HCT116 (cell line): ENCODE results near the gene CDRT15L2. TPM values are rescaled to one million over a fixed set of nuclear protein-coding genes. Genes with fewer than 3 reads are reported as not detected.
"Not testable (repeated sequence)": the region's sequence is repeated elsewhere in the genome, so short reads cannot be mapped to it uniquely, and the experiment has no call there.

Experiments used
- ATAC-seq: fragments of 200-7000 bp; cut with Tn5 transposase; 2 replicates; pipeline ENCODE4 v1.9.1; 2020; ENCODE audit warnings: mild to moderate bottlenecking, moderate library complexity
- BruUV-seq: library from RNA; stranded (reverse); fragments of 400-500 nt; replicated peaks from 2 replicates; lab custom pipeline; 2021; lab: Mats Ljungman, UMichigan
- CTCF ChIA-PET: fragments of 300-600 bp; sonication (Branson Sonifier 250); formaldehyde crosslinking; loops from one replicate; lab custom pipeline; 2021; ENCODE audit warnings: antibody characterized with exemption; lab: Charles Lee
- POLR2A ChIA-PET: fragments of 300-600, 350-600 bp; sonication (Branson Sonifier 250); formaldehyde crosslinking; loops from one replicate; lab custom pipeline; 2021; ENCODE audit warnings: antibody characterized with exemption; lab: Charles Lee
- RAD21 ChIA-PET, 2 experiments: fragments of 300-600 bp; sonication (Branson Sonifier 250); formaldehyde crosslinking; loops; one replicate each; lab custom pipeline; 2023; ENCODE audit warnings: low total read pairs in 2 of 2; ENCODE audit not compliant: uncharacterized antibody in 2 of 2, unreplicated experiment in 2 of 2, low non-redundant PET in 1 of 2; lab: Charles Lee
- DNase-seq: peaks from one replicate; pipeline ENCODE4 v3.0.0-alpha.2; 2010; ENCODE audit warnings: low read depth, low spot score
- H2AFZ ChIP-seq: fragments of 200-600 bp; shearing (Covaris generic), sonication (generic); 2 replicates; pipeline ENCODE4 v1.6.1; 2017; ENCODE audit warnings: low read depth, mixed run types, mixed read lengths, antibody characterized with exemption, low read length; ENCODE audit not compliant: poor library complexity, severe bottlenecking
- H3K27ac ChIP-seq: 2 replicates; pipeline ENCODE4 v1.5.1; 2012; ENCODE audit warnings: low read depth, low read length
- H3K27me3 ChIP-seq: fragments of 200-600 bp; sonication (generic); 2 replicates; pipeline ENCODE4 v1.6.1; 2016; ENCODE audit warnings: mixed run types, low read length, mixed read lengths; ENCODE audit not compliant: insufficient read depth
- H3K36me3 ChIP-seq, 2 experiments: fragments of 200-500 bp in 1 of 2; fragments of 200-600 bp in 1 of 2; sonication (Bioruptor generic) in 1 of 2; sonication (generic) in 1 of 2; 2 replicates each; pipeline versions ENCODE4 v1.5.1 to v1.6.1; 2014 to 2016; ENCODE audit warnings: low read length in 2 of 2, inconsistent platforms in 1 of 2, mixed read lengths in 1 of 2, mixed run types in 1 of 2; ENCODE audit not compliant: insufficient read depth in 2 of 2, control insufficient read depth in 1 of 2
- H3K4me1 ChIP-seq, 2 experiments: fragments of 200-600 bp in 1 of 2; sonication (generic) in 1 of 2; 2 replicates each; pipeline versions ENCODE4 v1.5.1 to v1.6.1; 2012 to 2017; ENCODE audit warnings: low read length in 2 of 2, inconsistent platforms in 1 of 2, mild to moderate bottlenecking in 1 of 2, mixed read lengths in 1 of 2, mixed run types in 1 of 2, moderate library complexity in 1 of 2; ENCODE audit not compliant: insufficient read depth in 2 of 2, control insufficient read depth in 1 of 2
- H3K4me2 ChIP-seq: fragments of 200-600 bp; sonication (generic); 2 replicates; pipeline ENCODE4 v1.6.1; 2017; ENCODE audit warnings: mixed run types, low read length, mixed read lengths
- H3K4me3 ChIP-seq, 2 experiments: fragments of 200-600 bp in 1 of 2; sonication (generic) in 1 of 2; replicated peaks in 1 of 2; 2 replicates each; pipeline ENCODE4 v1.5.1; 2011 to 2016; ENCODE audit warnings: low read length in 2 of 2, control low read depth in 1 of 2, low read depth in 1 of 2, mild to moderate bottlenecking in 1 of 2, mixed read lengths in 1 of 2, mixed run types in 1 of 2
- H3K79me2 ChIP-seq: fragments of 200-600 bp; sonication (generic); 2 replicates; pipeline ENCODE4 v1.6.1; 2017; ENCODE audit warnings: mild to moderate bottlenecking, mixed run types, low read length, moderate library complexity, mixed read lengths; ENCODE audit not compliant: insufficient read depth
- H3K9ac ChIP-seq: fragments of 200-600 bp; sonication (generic); 2 replicates; pipeline ENCODE4 v1.6.1; 2016; ENCODE audit warnings: low read length, mixed read lengths
- H3K9me2 ChIP-seq: fragments of 200-600 bp; sonication (generic), shearing (Covaris generic); 2 replicates; pipeline ENCODE4 v1.6.1; 2017; ENCODE audit warnings: mixed run types, mild to moderate bottlenecking, moderate library complexity; ENCODE audit not compliant: insufficient read depth
- H3K9me3 ChIP-seq, 2 experiments: fragments of 200-500 bp in 1 of 2; fragments of 200-600 bp in 1 of 2; sonication (Bioruptor generic) in 1 of 2; sonication (generic) in 1 of 2; 2 replicates each; pipeline ENCODE4 v1.6.1; 2014 to 2017; ENCODE audit warnings: low read length in 2 of 2, mixed read lengths in 2 of 2, inconsistent platforms in 1 of 2, low read depth in 1 of 2, mild to moderate bottlenecking in 1 of 2, mixed run types in 1 of 2, moderate library complexity in 1 of 2; ENCODE audit not compliant: control insufficient read depth in 1 of 2, insufficient read depth in 1 of 2
- H4K20me1 ChIP-seq: fragments of 200-600 bp; sonication (generic), shearing (Covaris generic); 2 replicates; pipeline ENCODE4 v1.6.1; 2017; ENCODE audit warnings: mixed run types, mild to moderate bottlenecking, moderate library complexity; ENCODE audit not compliant: insufficient read depth
- intact Hi-C: fragments of 100-400 bp; cut with micrococcal nuclease; formaldehyde crosslinking; loops from 2 replicates; pipeline ENCODE4 v1.10.0; 2022
- total RNA-seq: library from RNA; stranded (reverse); gene quantifications from one replicate; pipeline ENCODE4 v1.2.1, GENCODE V29; 2021; ENCODE audit not compliant: unreplicated experiment

Gene CDRT15L2
- total RNA-seq, 1 experiment from 2014 or later = not detected

DNA sequence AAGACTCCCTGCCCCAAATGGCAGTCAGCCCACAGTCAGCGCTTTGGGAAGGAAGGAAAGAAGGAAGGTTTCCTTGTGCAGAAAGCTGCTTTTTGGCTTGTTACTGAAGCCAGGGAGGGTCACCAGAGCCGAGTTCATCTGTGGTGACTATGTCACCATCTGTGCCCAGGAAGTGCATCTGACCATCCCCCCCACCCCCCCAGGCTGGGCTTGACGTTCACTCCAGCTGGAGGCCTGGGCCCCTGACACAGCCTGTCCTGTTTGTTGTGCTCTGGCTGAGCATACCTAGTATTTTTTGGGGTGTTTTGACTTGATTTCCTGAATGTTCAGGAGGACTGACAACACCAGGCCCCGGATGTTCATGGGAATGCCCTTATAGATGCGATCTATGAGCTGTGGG is 31.6 kb upstream of the CDRT15L2 start:
- H3K79me2 ChIP-seq, CTCF ChIA-PET, H3K36me3 ChIP-seq, H4K20me1 ChIP-seq, DNase-seq, H2AFZ ChIP-seq, intact Hi-C loops, H3K4me3 ChIP-seq, H3K9me2 ChIP-seq, BruUV-seq, H3K27ac ChIP-seq, H3K9me3 ChIP-seq, H3K27me3 ChIP-seq, H3K9ac ChIP-seq, H3K4me1 ChIP-seq, ATAC-seq, POLR2A ChIA-PET, RAD21 ChIA-PET, H3K4me2 ChIP-seq: not testable (repeated sequence)

DNA sequence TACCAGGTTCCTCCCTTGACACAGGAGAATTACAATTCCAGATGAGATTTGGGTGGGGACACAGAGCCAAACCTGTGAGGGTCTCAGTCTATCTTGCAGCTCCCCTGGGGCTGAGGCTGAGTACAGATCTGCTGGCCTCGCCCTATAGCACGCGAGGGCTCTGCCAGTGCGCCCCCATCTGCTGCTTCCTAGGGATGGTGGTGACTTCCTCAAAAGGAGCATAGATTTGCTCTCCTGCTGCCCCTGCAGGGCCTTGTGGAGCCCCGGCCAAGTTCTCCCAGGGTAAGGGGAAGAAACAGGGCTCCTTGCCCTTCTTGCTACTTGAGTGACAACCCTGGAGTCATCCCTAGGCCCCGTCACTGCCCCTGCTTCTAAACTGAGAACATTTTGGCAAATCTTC is 26.6 kb upstream of the CDRT15L2 start:
- H3K79me2 ChIP-seq, H3K36me3 ChIP-seq, H3K4me1 ChIP-seq, H3K27me3 ChIP-seq, H2AFZ ChIP-seq, H3K9me2 ChIP-seq, CTCF ChIA-PET, intact Hi-C loops, RAD21 ChIA-PET, ATAC-seq, H3K27ac ChIP-seq, DNase-seq, H3K4me3 ChIP-seq, POLR2A ChIA-PET, H3K4me2 ChIP-seq, H3K9ac ChIP-seq, BruUV-seq, H4K20me1 ChIP-seq, H3K9me3 ChIP-seq: not testable (repeated sequence)

DNA sequence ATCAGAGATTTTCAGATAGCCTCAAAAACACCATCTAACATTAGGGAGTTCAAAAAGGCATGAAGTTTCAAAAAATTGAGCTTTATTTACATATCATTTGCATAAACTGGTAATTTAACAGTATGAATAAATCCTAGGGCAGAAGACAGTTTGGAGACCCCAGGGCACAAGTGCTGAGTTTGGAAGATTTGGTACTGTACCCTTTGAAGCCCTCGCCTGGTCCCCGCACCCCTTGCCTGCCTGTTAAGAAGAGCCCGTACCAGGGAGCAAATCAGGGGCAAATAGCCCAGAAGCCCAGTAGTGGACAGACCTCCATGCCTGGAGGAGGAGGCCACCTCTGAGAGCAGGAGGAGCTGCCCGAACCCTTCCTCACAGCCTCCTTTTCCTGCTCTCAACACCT is 24.8 kb upstream of the CDRT15L2 start:
- CTCF ChIA-PET, POLR2A ChIA-PET, H3K4me2 ChIP-seq, H3K36me3 ChIP-seq, H3K9ac ChIP-seq, H3K27me3 ChIP-seq, H3K4me3 ChIP-seq, H3K9me3 ChIP-seq, RAD21 ChIA-PET, intact Hi-C loops, H3K9me2 ChIP-seq, H3K4me1 ChIP-seq, H3K27ac ChIP-seq, DNase-seq, ATAC-seq, H3K79me2 ChIP-seq, H2AFZ ChIP-seq, BruUV-seq, H4K20me1 ChIP-seq: not testable (repeated sequence)

DNA sequence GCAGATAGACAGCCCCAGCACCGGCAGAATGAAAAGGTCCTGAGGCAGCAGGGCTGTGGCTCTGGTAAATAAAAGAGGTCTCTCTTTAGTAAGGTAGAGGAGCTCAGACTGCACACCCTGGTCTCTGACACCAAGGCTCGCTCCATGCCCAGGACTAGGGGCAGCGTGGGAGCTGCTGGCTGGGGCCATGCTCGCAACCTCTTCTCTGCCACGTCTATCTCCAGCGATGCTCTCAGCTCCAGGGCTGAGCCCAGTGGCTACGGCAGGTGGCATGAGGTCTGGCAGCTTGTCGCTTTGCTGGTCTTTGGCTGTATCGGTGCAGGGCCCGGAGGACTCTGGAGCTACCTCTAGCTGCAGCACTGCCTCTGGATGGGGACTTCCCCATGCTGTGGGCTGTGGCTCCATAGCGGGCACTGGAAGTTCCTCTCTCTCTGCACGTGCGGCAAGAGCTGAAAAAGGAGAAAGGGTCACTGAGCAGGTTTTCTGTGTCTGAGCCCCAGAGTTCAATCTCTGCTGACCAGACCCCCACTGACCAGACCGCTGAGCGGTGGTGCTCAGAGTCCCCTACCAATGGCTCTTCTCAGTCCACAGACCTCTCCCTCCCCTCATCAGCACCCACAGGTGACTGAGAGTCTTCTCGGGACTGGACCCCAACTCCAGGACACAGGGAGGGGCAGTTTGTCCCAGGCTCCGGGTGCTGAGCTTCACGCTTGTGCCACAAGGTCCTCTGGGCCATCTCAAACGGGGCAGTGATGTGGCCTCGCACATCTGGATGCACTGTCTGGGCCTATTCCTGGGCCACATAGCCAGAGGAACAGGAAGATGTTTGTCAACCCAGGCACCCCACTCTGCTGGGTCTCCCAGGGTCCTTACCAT is 24.2 kb upstream of the CDRT15L2 start:
- H4K20me1 ChIP-seq, H3K36me3 ChIP-seq, H3K4me2 ChIP-seq, H3K27me3 ChIP-seq, RAD21 ChIA-PET, H3K9me3 ChIP-seq, POLR2A ChIA-PET, H3K79me2 ChIP-seq, CTCF ChIA-PET, BruUV-seq, H3K27ac ChIP-seq, intact Hi-C loops, H2AFZ ChIP-seq, H3K4me1 ChIP-seq, H3K4me3 ChIP-seq, H3K9me2 ChIP-seq, DNase-seq, H3K9ac ChIP-seq: not testable (repeated sequence)
- peak; percentile 22; the same call in 1 of the 2 replicates for ATAC-seq
